Esophagus muscularis mucosa (tissue), 4 donors: ENCODE results near the gene AKAP12. TPM values are rescaled to one million over a fixed set of nuclear protein-coding genes. Genes with fewer than 3 reads are reported as not detected.

Source experiments
- DNase-seq: peaks from one replicate; pipeline ENCODE4 v3.0.0-alpha.2; 2017; ENCODE audit errors: extremely low spot score
- H3K27ac ChIP-seq, 4 donors: fragments of 200-600 bp; sonication (generic); replicated peaks in 1 of 4; 1 replicate in 3 of 4; 2 replicates in 1 of 4; pipeline ENCODE4 v1.5.1; 2016 to 2019; ENCODE audit warnings: mild to moderate bottlenecking in 1 of 4
- H3K27me3 ChIP-seq, 4 donors: fragments of 200-600 bp; sonication (generic); one replicate each; pipeline versions ENCODE4 v1.5.1 to v1.6.0; 2016 to 2019
- H3K36me3 ChIP-seq, 4 donors: fragments of 200-600 bp; sonication (generic); one replicate each; pipeline ENCODE4 v1.5.1; 2016 to 2019
- H3K4me1 ChIP-seq, 4 donors: fragments of 200-600 bp; sonication (generic); one replicate each; pipeline ENCODE4 v1.5.1; 2016 to 2019
- H3K4me3 ChIP-seq, 4 donors: fragments of 200-600 bp; sonication (generic); 1 replicate in 2 of 4; 2 replicates in 2 of 4; pipeline ENCODE4 v1.5.1; 2016 to 2019; ENCODE audit warnings: mild to moderate bottlenecking in 4 of 4, moderate library complexity in 1 of 4
- H3K9me3 ChIP-seq, 4 donors: fragments of 200-600 bp; sonication (generic); 1 replicate in 3 of 4; 2 replicates in 1 of 4; pipeline ENCODE4 v1.5.1; 2016 to 2019
- CTCF ChIP-seq, 3 experiments: fragments of 200-600 bp in 2 of 3; fragments of 450-650 bp in 1 of 3; sonication (generic) in 2 of 3; IDR thresholded peaks; one replicate each; pipeline ENCODE4 v1.5.1; 2017 to 2019; ENCODE audit warnings: antibody characterized with exemption in 3 of 3, mild to moderate bottlenecking in 2 of 3, moderate library complexity in 1 of 3
- EP300 ChIP-seq: sonication (generic); formaldehyde crosslinking; IDR thresholded peaks from one replicate; pipeline ENCODE4 v1.6.1; 2017; ENCODE audit warnings: antibody characterized with exemption
- POLR2A ChIP-seq: fragments of 450-650 bp; IDR thresholded peaks from one replicate; pipeline ENCODE4 v1.6.1; 2017; ENCODE audit warnings: antibody characterized with exemption, moderate library complexity, mild to moderate bottlenecking, low read depth
- POLR2AphosphoS5 ChIP-seq, 2 donors: sonication (generic); formaldehyde crosslinking; IDR thresholded peaks; one replicate each; pipeline ENCODE4 v1.6.1; 2017; ENCODE audit warnings: antibody characterized with exemption in 2 of 2
- WGBS: methylation state at CpG from one replicate; pipeline ENCODE4 v1.1.5; 2018; 5-methylcytosine and 5-hydroxymethylcytosine counted together
- intact Hi-C: fragments of 100-400 bp; cut with DNase I; formaldehyde crosslinking; loops from one replicate; pipeline ENCODE4 v1.15.1; 2023
- total RNA-seq, 4 donors: library from RNA; depleted of rRNA; stranded (reverse); fragments of >200 nt; gene quantifications; one replicate each; pipeline versions ENCODE4 v1.1.0 to v1.2.1, GENCODE V29; 2016

The AKAP12 gene
- total RNA-seq, 4 donors from 2014 or later = 108 to 215 (median 187) TPM

- intact Hi-C loops = no loop called here
- Histone ChIP-seq H3K27me3 (no peaks in the 10 kb centered on the region), H3K4me3 (no peak overlapping the region), H3K9me3 (peaks cover 0 to 2% (median 0%) of the 10 kb centered on the region in 4 donors), H3K27ac (no peak overlapping the region), H3K4me1 (no peaks in the 10 kb centered on the region), H3K36me3 (no peaks in the 10 kb centered on the region)
- no peak for TF ChIP-seq POLR2A
- TF ChIP-seq CTCF (IDR thresholded peaks at IDR 0.05) = no peak
- TF ChIP-seq EP300 = no peak
- no peak for TF ChIP-seq POLR2AphosphoS5 (IDR thresholded peaks at IDR 0.05)
- 77% methylated on average over 2 of the region's 2 CpGs for WGBS
- no peak for DNase-seq
These were observed 23.8 kb upstream of the AKAP12 start for GRCh38 chr6:151215999-151216398.

- no peak for DNase-seq
- WGBS = 68% methylated on average over 5 of the region's 6 CpGs
- intact Hi-C loops = no loop called here
These were observed 23.0 kb upstream of the AKAP12 start for GRCh38 chr6:151216804-151217203.

DNA sequence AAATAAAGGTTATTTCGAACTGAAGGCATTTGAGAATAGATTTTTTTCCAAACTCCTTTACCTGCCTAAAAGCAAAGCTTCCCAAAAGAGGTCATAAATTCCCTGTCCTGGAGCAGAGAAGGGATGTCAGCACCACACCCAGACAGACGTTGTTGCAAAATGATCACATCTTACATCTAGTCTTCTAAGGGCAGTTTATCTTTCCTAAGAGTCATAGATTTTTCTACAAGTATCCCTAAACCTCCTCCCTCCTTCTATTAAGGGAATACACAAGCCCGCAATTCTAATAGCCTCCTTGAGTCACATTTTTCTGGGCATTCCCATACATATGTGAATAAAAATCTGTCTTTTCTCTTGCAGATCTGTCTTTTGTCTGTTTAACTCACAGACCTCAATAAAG is 20.6 kb upstream of the AKAP12 start:
- no peak for TF ChIP-seq POLR2AphosphoS5 (IDR thresholded peaks at IDR 0.05)
- TF ChIP-seq EP300 = no peak
- no peak for TF ChIP-seq POLR2A
- no peak for TF ChIP-seq CTCF (IDR thresholded peaks at IDR 0.05)
- 84% methylated on average over 3 of the region's 3 CpGs for WGBS
- H3K4me1 ChIP-seq = no peaks in the 10 kb centered on the region
- no peak for DNase-seq
- intact Hi-C loops = no loop called here
- H3K27ac ChIP-seq = no peak overlapping the region
- H3K36me3 ChIP-seq = no peaks in the 10 kb centered on the region
- H3K27me3 ChIP-seq = no peaks in the 10 kb centered on the region
- no peak overlapping the region for H3K4me3 ChIP-seq
- no peaks in the 10 kb centered on the region for H3K9me3 ChIP-seq

More at GRCh38 chr6:151216804-151217203, 23.0 kb upstream of the AKAP12 start:
- H3K27me3 ChIP-seq = no peaks in the 10 kb centered on the region
- no peaks in the 10 kb centered on the region for H3K36me3 ChIP-seq
- H3K9me3 ChIP-seq = no peaks in the 10 kb centered on the region
- TF ChIP-seq EP300 (no peak), CTCF (IDR thresholded peaks at IDR 0.05) (no peak), POLR2A (no peak), POLR2AphosphoS5 (IDR thresholded peaks at IDR 0.05) (no peak)
- H3K27ac ChIP-seq = no peak overlapping the region
- no peaks in the 10 kb centered on the region for H3K4me1 ChIP-seq
- no peak overlapping the region for H3K4me3 ChIP-seq

GRCh38 chr6:151224076-151224475 is 15.7 kb upstream of the AKAP12 start:
- Histone ChIP-seq H3K4me3 (no peak overlapping the region), H3K4me1 (no peaks in the 10 kb centered on the region), H3K27me3 (no peaks in the 10 kb centered on the region), H3K9me3 (no peaks in the 10 kb centered on the region), H3K27ac (no peak overlapping the region), H3K36me3 (no peaks in the 10 kb centered on the region)
- DNase-seq = no peak
- TF ChIP-seq POLR2AphosphoS5 (IDR thresholded peaks at IDR 0.05) = no peak
- TF ChIP-seq POLR2A = no peak
- TF ChIP-seq CTCF (IDR thresholded peaks at IDR 0.05) = no peak
- no peak for TF ChIP-seq EP300
- intact Hi-C loops = no loop called here

- Histone ChIP-seq H3K27me3 (no peaks in the 10 kb centered on the region), H3K4me1 (no peaks in the 10 kb centered on the region), H3K27ac (no peak overlapping the region), H3K4me3 (no peak overlapping the region), H3K9me3 (no peaks in the 10 kb centered on the region), H3K36me3 (no peaks in the 10 kb centered on the region)
- no peak for DNase-seq
- TF ChIP-seq POLR2A = no peak
- intact Hi-C loops = no loop called here
- 95% methylated on average over 11 of the region's 11 CpGs for WGBS
These were observed 13.8 kb upstream of the AKAP12 start for GRCh38 chr6:151225919-151226318.
